HG02642 (cell line): ENCODE data around the gene KCNMA1.

Source experiments
- ATAC-seq: cut with Tn5 transposase; IDR thresholded peaks from one replicate; pipeline ENCODE4 v1.9.1; 2021; ENCODE audit warnings: mild to moderate bottlenecking; ENCODE audit not compliant: unreplicated experiment, poor library complexity

Gene KCNMA1

DNA sequence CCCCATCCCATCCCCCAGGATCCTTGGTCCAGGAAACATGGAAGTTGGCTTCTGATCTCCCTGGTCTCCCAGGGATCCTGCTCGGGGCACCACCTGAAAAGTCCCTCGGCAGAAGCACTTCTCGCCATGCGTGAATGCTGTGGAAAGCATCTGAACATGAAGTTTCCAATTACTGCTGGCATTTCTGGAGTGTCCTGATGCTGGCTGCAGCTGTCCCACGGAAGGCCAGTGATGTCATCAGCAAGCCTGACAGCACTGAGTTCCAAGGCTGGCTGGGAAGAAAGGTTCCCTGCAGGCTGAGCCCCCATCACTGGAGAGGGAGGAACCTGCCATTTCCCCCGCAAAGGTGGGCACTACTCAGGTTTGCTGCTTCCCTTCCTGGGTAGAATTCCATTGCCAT is 71.4 kb downstream of the KCNMA1 start:
- ATAC-seq = no peak

DNA sequence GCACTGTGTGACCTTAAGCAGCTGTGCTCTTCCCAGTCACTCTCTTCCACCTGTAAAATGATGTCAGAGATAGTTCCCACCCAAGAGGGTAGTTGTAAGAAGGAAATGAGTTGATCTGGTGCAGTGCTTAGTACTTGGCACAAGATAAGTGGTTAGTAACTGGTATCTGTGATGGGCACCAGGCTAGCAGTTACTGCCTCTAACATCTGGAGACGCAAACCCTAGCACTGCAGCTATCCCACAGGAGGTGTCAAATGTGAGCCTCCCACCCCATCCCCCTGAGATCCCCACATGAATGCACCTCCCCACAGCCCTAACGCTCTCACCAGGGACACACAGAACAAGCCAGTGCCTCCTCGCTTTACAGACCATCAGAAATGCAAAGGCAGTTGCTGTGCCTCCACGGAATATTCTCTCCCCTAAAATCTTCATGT is 72.0 kb downstream of the KCNMA1 start:
- ATAC-seq = no peak

DNA sequence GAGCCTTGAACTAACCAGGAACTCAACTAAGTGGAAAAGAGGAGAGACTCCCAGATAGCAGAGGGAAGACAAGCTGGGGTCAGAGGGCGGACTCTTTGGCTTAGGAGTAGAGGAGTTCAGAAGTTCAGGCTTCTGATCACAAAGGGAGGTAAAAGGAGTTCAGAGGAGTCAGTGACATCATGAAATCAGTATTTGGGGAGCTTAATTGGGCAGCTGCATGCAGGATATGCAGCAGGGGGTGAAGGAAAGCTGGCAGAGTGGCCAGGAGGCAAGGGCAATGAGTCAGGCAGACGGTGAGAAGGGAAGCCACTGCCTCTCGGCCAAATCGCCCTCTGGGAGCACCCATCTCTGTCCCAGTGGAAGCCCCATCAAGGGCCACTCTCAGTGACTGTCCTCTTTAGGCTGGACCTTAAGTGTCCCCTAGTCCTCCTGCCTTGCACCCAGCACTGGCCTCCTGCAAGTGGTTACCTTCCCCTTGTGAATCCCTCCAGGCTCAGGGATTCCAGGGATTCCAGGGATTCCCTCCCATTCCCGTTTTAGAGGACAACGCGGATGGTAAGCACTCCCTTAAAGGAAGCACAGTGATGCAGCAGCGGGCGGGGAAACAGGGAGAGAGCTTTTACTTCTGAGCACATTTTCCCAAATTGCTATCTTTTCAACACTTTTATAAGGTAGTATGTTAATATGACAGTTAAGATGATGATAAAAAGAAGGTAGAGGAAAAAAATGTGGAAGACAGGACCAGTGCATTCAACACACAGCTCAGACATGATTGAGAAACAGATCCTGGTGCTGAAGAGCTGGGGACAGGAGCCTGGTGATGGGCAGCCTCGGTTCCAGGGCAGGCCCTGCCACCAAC is 72.6 kb downstream of the KCNMA1 start:
- no peak for ATAC-seq

DNA sequence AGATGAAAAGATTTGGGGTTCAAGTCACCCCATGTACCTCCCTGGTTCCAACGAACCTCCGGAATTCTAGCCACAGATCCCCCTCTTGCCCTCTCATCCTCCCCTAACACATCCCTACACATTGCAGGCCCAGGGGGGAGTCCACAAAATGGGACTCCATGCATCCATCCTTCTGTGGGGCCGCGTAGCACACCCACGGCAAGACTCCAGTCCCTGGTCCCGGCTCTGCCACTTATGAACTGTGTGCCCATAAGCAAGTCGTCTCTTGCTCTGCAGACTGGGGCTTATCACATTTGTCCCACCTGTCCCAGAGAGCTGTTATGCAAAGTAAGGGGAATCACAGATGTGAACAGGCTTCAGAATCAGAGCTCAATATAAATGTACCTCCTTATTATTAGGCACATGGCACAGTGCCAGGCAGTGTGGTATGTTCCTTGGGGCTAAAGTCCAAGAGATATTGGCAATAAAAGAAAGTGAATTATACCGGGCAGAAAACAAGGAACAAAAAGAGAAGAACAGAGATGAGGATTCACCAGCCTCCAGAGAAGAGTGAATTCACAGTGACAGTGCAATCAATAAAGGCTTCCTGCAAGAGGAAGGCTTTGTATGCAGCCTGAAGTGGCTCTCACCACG is 73.9 kb downstream of the KCNMA1 start:
- ATAC-seq = no peak

DNA sequence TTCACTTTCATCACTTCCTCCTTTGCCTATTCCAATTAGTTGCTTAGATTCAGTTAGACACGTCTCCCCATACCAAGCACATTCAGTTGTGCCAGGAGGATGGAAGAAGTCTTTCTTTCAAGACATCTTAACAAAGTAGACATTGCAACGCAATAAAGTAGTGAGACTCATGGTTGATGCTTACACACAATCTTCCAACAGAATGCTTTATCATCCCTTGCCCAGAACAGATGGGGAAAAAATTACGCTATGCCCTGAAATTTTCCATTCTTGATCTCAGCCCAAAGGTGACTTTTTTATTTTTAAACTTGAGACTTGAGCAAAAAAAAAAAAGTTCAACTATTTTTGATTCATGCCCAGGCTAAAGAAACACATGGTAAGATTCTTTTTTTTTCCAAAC is 74.9 kb downstream of the KCNMA1 start:
- ATAC-seq = no peak

DNA sequence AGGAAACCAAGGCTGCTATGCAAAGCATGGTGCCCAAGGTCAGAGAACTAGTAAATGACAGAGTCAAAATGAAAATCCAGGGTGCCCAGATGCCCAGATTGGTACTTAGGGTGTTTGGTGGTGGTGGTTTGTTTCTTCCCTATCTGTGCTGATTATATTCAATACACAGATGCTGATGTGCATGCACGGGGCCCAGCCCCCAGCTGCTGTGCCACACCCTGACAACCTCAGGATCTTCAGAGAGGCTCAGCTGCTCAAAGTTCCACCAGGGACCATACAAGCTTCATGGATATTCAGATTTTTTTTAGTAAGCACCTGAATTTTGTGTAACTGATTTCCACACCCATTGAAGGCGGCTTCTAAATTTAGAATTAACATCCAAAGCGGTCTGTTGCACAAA is 75.6 kb downstream of the KCNMA1 start:
- no peak for ATAC-seq

DNA sequence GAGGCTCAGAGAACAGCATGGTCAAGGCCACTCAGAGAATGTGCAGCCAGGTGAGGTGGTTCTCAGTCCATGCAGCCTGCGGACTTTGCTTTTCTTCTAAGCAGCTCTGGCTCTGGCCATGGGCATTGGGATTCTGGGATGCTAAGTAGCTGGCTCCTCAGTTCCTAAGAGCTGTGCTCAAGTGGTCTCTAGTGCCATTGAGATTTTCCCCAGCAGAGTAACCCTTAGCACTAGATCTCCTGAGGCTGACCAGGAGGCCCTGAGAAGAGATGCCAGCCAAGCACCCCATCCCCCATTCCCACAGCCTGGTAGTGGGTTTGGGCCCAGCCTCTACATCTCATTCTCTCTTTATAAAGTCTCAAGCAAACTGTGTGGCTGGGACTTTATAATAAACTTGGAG is 77.1 kb downstream of the KCNMA1 start:
- no peak for ATAC-seq

DNA sequence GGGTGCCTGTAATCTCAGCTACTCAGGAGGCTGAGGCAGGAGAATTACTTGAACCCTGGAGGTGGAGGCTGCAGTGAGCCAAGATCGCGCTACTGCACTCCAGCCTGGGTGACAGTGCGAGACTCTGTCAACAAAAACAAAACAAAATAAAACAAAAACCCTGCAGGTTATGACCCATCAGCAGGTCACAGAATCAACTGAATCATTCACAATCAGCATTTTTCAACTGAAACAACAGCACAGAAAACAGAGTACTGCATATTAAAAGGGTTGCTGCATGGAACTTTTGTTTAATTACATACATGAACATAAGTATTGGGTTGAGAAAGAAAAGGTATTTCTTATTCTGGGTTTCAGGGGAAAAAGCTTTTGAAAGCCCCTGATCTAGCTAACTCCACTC is 77.6 kb downstream of the KCNMA1 start:
- no peak for ATAC-seq

DNA sequence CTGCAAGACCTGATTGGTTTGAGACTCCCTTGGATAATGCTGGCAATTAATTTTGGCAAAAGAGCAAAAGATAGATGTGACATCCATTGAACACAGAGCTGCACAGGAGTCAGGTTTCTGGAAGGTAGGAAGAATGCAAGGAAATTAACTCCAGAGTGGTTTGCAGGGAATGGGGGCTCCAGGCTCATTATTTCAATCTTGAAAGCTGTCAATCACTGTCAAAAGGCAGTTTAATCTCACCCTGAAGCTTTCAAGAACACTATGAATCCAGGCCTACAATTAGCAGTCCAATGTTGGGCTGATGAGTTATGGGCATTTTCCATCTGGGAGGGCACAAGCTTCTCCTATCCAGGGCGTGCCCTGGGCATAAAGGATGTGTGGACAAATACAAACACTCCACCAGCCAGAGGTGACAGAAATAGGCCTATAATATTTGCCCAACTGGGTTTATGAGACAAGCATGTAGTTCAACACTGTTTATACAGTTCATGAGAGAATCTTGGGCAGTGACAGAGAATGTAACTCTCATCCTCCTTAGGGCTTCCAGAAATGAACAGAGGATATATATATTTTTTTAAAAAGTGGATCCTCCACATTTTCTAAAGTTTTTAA is 80.5 kb downstream of the KCNMA1 start:
- ATAC-seq = no peak

DNA sequence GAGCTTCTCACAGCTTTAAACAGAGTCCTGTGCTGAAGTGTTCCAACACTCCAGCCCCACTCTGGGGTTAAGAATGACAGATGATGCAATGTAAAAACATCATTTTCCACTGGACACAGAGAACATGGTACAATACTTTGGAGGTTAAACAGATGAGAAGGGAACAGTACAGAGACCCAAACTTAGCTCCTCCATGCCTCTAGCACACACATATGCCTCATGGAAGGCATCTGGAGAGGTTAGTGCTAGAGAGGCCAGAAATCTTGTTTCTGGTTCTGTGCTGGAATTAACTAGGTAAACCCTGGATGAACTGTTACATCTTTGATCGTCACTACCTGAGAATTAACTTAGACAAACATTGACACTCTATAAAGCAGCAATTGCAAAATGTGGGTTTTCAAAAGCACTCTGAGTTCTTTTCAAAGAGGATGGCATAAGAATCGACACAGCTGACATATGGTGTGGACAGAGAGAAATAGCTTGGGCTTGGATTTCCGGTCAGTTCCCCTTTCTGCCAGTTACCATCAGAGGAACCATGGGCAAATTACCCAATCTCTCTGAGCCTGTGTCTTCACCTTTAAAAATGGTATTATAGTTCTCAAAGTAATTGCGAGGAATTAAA is 81.9 kb downstream of the KCNMA1 start:
- no peak for ATAC-seq

DNA sequence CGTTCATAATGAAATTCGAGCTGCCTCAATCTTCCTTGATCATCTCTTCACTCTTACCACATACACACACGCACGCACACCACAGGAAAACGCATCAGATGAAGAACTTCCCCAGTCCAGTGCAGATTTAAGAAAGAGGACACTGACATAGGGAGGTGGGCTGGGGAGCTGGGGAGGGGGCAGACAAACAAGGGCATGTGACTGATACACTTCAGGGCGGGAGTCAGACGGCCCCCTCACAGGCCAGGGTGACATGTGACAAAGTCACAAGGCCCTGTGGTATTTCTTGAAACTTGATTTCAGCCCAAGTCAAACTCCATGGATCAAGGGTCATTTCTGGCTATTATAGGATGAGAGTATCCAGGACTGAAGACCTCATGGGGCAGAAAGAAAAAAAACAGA is 82.6 kb downstream of the KCNMA1 start:
- ATAC-seq = no peak

DNA sequence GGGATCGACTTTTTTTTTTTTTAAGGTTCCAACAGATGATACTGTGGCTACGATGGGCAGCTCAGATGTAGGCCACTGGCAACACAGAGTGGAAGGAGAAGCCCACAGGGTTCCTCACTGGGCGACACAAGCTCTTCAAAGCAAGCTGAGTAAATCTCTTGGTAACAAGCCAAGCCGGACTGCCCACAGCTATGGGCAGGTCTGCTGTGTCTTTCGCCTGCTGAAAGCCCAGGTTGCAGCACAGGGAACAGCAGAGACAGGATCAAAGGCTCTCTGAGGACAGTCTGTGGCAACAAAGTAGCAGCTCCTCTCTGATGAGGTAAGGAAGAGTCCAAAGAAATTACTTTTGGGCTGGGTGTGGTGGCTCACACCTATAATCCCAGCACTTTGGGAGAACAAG is 83.6 kb downstream of the KCNMA1 start:
- ATAC-seq = no peak

DNA sequence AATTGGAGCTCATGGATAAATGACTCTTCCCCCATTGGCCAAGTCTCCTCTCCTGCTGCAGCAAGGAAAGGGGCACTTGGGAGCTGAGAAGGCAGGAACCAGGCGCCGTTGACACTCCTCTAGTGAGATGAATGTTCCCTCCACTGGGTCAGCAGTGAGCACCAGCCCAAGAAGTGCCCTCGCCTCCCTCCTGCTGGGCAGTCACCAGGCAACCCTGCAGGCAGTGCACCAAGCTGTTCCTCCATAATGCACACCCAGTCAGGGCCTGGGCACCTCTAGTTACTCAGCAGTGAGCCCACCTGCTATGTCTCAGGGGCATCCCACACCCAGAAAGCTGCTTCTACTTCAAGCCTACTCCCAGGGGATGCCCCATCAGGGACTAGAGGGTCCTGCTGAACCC is 84.3 kb downstream of the KCNMA1 start:
- ATAC-seq = no peak

DNA sequence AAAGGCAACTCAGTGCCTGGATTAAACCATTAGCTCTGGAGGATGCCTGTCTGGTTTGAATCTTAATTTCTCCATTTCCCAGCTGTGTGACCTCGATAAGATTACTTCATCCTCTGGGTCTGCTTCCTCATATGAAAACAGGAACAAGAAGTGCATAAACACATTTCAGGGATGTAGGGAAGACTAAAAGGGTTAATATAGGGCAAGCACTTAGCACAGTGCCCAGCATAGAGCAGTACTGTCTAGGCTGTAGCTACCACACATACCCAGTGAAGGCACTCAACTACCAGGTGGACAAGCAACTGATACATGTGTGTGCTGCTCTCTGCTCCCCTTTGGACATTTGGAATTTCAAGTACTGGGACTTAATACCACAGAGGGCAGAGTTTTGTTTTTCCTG is 85.4 kb downstream of the KCNMA1 start:
- no peak for ATAC-seq

DNA sequence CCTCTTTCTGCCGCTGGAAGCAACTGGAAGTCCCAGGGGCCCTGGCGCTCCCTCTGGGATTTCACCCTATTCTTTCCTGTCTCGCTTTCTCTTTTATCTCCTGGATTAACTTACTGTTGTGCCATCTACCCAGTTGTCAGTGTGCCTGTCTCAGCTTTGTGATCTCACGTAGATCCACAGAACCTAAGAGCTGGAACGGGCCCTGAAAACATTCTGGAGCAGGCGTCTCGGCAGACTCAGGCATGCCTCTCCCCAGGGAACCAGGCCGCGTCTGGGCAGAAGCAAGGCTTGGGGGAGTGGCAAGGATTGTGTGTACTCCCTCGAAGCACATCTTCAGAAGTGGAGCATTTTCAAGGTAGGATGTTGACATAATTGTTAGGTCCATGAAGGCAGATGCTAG is 87.2 kb downstream of the KCNMA1 start:
- ATAC-seq = no peak

DNA sequence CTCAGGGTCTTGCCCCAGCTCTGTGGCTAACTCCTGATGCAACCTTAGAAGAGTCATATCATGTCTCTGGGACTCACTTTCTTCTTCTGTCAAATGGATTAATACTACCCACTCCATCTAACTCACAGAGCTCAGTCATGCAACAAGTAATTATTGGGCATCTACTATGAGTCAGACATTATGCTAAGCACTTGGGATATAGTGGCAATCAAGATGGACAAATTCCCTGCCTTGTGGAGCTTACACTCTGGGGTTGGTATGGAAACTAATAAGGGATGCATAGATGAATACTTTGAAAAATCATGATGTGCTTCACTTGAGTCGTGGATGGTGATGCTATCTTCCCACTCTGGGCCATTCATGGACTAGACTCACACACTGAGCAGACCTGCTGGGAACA is 88.9 kb downstream of the KCNMA1 start:
- no peak for ATAC-seq

DNA sequence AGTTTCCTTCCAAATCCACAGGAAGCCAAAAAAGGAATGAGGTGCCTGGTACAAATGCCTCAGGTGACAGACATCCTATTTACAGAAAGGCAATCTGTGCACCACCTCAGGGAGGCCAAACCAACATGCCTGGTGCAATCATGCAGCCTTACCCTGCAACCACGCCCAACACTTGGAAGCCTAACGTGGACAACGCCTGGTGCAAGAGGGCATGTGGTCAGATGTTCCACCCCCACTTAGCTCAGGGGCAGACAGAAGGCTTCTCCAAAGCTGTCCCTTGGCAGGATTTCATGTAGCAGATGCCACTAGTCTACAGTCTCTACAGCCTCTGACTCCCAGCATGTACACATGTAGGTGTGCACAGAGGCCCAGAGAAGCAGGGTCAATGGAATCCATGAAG is 89.5 kb downstream of the KCNMA1 start:
- ATAC-seq = no peak

DNA sequence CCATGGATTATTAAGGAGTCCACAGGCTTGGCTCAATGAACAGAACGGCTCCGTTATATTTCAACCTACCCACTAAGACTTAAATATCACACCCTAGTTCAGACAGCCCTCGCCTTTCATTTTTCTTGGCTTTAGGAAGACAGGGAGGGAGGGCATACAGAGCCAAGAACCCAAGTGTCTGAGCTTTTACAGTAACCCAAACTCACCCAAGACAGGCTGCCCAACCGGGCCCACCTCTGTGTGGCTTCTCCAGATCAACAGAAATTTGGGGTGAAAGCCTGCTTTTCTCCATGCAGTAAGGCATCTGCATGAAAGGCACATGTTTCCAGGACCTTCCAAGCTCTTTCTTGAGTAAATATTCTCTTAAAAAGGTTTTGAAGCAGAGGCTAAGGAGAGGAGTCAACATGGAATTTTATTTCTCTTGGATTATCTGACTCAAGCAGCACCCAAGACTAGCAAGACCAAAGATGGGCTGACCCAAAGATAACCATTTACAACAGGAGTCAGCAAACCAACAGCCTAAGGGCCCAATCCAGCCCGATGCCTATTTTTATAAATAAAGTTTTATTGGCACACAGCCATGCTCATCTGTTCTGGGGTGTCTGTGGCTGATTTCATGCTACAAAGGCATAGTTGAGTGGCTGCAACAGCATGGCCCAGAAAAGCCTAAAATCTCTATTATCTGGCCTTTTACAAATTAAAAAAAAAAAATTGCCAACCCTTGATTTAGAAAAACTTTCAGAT is 90.1 kb downstream of the KCNMA1 start:
- ATAC-seq = no peak

DNA sequence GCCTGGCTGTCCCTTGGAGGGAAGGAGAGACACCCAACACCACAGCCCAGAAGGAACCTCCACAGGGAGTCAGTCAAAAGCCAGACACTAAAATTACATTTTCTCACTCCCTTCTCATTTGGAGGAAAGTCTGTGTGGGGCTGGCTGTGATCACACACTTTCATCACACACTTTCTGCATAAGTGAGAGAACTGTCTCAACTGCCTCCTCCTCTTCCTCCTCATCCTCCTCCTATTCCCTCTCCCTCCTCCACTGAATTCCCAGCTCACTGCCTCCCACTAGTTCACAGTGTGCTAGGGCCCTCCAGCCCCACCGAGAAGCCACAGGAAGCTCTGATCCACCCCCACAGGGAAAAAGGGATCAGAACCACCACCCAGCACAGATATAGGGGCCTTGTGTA is 91.6 kb downstream of the KCNMA1 start:
- ATAC-seq = no peak

DNA sequence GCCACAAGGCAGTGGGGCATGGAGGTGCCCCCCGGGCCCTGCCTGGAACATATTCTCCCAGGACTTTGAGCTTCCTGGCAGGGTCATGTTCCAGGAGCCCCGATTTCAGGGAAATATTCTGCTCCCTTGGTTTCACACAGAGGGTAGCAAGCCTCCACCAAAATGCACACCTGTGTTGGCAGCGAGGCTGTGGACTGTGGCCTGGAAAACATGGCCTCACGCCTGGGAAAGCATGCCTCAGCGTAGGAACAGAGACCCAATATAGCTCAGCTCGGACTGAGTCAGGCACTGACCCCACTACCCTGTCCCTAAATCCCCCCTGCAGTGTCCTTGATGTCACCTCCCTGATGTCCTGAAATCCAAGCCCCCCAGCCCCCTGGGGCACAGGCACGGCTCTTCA is 92.0 kb downstream of the KCNMA1 start:
- ATAC-seq = no peak
